HepG2 (cell line): ENCODE measurements around the gene KCNH1.

Experiments used
- ATF3 ChIP-seq: sonication (generic); formaldehyde crosslinking; IDR thresholded peaks from 2 replicates; pipeline ENCODE4 v1.4.0; 2020; ENCODE audit warnings: missing genetic modification reagents
- BCL6 ChIP-seq: IDR thresholded peaks from 2 replicates; pipeline ENCODE4 v1.6.1; 2016; ENCODE audit warnings: missing genetic modification reagents, missing compliant biosample characterization
- BHLHE40 ChIP-seq: IDR thresholded peaks from 2 replicates; pipeline ENCODE4 v1.6.1; 2011; ENCODE audit warnings: low read length, improper control_type of control experiment
- FOXM1 ChIP-seq: sonication (generic); formaldehyde crosslinking; IDR thresholded peaks from 2 replicates; pipeline ENCODE4 v1.5.0; 2020; ENCODE audit warnings: missing genetic modification reagents
- POLR2A ChIP-seq, 2 experiments: IDR thresholded peaks; 2 replicates each; pipeline ENCODE4 v1.6.1; 2011; ENCODE audit warnings: low read depth in 2 of 2, low read length in 2 of 2, mild to moderate bottlenecking in 1 of 2, moderate library complexity in 1 of 2; ENCODE audit not compliant: insufficient read depth in 1 of 2
- REST ChIP-seq, 2 experiments: IDR thresholded peaks; 2 replicates each; pipeline ENCODE4 v1.6.1; 2011 to 2012; ENCODE audit warnings: low read length in 2 of 2, borderline replicate concordance in 1 of 2, low read depth in 1 of 2, mild to moderate bottlenecking in 1 of 2, moderate library complexity in 1 of 2
- ZNF207 ChIP-seq: fragments of 450-650 bp; IDR thresholded peaks from 2 replicates; pipeline ENCODE4 v1.6.1; 2016; ENCODE audit warnings: antibody characterized with exemption, borderline replicate concordance
- TF ChIP-seq, protein P1 (sequence below): sonication (generic); formaldehyde crosslinking; IDR thresholded peaks from 2 replicates; pipeline ENCODE4 v1.5.0; 2020; ENCODE audit warnings: mild to moderate bottlenecking, missing genetic modification reagents, moderate library complexity
- TF ChIP-seq, protein P2 (sequence below): sonication (generic); formaldehyde crosslinking; IDR thresholded peaks from 2 replicates; pipeline ENCODE4 v1.5.0; 2020; ENCODE audit warnings: missing genetic modification reagents, mild to moderate bottlenecking, borderline replicate concordance

GRCh38 chr1:210822932-210823331, 311.0 kb downstream of the KCNH1 start:
- TF ChIP-seq ZNF207 = no peak
- TF ChIP-seq, protein P1, sequence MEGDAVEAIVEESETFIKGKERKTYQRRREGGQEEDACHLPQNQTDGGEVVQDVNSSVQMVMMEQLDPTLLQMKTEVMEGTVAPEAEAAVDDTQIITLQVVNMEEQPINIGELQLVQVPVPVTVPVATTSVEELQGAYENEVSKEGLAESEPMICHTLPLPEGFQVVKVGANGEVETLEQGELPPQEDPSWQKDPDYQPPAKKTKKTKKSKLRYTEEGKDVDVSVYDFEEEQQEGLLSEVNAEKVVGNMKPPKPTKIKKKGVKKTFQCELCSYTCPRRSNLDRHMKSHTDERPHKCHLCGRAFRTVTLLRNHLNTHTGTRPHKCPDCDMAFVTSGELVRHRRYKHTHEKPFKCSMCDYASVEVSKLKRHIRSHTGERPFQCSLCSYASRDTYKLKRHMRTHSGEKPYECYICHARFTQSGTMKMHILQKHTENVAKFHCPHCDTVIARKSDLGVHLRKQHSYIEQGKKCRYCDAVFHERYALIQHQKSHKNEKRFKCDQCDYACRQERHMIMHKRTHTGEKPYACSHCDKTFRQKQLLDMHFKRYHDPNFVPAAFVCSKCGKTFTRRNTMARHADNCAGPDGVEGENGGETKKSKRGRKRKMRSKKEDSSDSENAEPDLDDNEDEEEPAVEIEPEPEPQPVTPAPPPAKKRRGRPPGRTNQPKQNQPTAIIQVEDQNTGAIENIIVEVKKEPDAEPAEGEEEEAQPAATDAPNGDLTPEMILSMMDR = no peak
- no peak for TF ChIP-seq POLR2A (IDR thresholded peaks at IDR 0.05; ENCODE audit: insufficient read depth in 1 of 2, low read depth in 2 of 2, low read length in 2 of 2)
- TF ChIP-seq, protein P2, sequence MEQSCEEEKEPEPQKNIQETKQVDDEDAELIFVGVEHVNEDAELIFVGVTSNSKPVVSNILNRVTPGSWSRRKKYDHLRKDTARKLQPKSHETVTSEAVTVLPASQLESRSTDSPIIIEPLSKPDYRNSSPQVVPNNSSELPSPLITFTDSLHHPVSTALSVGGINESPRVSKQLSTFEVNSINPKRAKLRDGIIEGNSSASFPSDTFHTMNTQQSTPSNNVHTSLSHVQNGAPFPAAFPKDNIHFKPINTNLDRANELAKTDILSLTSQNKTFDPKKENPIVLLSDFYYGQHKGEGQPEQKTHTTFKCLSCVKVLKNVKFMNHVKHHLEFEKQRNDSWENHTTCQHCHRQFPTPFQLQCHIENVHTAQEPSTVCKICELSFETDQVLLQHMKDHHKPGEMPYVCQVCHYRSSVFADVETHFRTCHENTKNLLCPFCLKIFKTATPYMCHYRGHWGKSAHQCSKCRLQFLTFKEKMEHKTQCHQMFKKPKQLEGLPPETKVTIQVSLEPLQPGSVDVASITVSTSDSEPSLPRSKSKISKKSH (CRISPR knock-in tag) = no peak
- TF ChIP-seq BCL6 = no peak
- no peak for TF ChIP-seq ATF3 (CRISPR knock-in tag)
- no peak for TF ChIP-seq BHLHE40
- TF ChIP-seq FOXM1 (CRISPR knock-in tag) = no peak
- no peak for TF ChIP-seq REST (IDR thresholded peaks at IDR 0.05; ENCODE audit: borderline replicate concordance in 1 of 2, low read depth in 1 of 2, low read length in 2 of 2)
